GM18526 (cell line): ENCODE measurements around the gene KCNA10.

Experiments
- POLR2A ChIP-seq: IDR thresholded peaks from 3 replicates; pipeline ENCODE4 v1.6.1; 2011; ENCODE audit not compliant: insufficient read length; ENCODE audit errors: extremely low read depth

KCNA10 gene

DNA sequence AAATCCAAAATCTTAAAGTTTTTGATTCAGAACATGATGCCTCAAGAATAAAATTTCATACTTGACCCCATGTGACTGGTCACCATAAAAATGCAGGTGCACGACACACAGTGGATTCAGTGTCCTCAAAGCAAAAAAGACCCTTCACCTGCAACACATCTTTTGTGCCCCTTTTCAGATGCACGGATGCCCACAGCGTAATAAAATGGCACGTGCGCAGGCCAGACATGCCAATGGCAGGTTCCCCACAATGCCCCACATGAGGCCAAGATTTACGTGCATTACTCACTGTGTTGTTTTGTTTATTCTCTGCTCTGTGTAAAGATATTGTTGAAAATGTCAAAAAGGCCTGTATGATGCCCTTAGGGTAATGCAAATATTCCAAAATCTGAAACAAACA is 9.3 kb downstream of the KCNA10 start:
- TF ChIP-seq POLR2A: no peak

GRCh38 chr1:110508028-110508940 is 10.7 kb downstream of the KCNA10 start:
- TF ChIP-seq POLR2A: no peak

GRCh38 chr1:110506541-110506940 is 12.4 kb downstream of the KCNA10 start:
- no peak for TF ChIP-seq POLR2A

DNA sequence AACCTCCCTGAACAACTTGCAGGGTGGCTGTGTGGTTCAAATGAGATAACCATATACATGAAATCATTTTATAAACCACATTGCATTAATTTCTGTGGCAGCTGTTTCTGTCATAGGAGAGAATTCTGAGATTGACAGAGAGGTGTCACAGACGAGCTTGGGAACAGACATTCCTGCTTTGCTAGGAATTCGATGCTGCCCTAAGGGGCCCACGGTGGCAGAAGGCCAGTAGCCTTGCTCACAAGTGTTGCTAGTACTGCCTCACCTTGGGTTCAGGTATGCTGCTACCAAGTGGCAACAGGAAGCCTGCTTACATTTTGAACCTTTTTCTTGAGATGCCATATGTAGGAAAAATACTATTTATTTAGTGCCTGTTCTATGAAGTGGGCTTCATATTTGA is 13.4 kb downstream of the KCNA10 start:
- TF ChIP-seq POLR2A: no peak

GRCh38 chr1:110504226-110504625 is 14.7 kb downstream of the KCNA10 start:
- no peak for TF ChIP-seq POLR2A

GRCh38 chr1:110503471-110503870 is 15.5 kb downstream of the KCNA10 start:
- no peak for TF ChIP-seq POLR2A

GRCh38 chr1:110502402-110503151 is 16.4 kb downstream of the KCNA10 start:
- TF ChIP-seq POLR2A: no peak

DNA sequence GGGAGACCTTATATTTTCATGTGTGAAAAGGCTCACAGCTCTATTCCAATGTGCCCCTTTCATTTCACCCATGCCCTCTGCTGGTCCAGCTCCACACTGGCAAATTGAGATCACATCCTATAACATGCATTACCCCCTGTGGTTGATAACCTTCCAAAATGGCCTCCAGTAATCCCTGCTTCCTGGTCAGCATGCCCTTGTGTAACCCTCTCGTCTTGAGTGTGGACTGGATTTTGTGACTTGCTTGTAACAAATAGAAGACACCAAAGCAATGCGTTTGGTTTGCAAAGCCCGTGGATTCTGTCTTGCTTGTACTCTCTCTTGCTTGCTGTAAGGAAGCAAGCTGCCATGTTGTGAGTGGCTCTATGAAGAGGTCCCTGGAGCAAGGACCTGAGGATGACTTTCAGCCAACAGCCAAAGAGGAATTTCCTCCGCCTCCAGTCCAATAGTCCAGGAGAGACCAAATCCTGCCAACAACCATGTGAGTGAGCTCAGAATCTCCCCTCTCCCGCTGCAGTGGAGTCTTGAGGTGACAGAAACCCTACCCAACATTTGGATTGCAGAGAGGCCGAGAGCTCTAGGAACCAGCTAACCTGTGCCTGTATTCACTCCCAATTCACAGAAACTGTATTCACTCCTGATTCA is 17.4 kb downstream of the KCNA10 start:
- TF ChIP-seq POLR2A: no peak

DNA sequence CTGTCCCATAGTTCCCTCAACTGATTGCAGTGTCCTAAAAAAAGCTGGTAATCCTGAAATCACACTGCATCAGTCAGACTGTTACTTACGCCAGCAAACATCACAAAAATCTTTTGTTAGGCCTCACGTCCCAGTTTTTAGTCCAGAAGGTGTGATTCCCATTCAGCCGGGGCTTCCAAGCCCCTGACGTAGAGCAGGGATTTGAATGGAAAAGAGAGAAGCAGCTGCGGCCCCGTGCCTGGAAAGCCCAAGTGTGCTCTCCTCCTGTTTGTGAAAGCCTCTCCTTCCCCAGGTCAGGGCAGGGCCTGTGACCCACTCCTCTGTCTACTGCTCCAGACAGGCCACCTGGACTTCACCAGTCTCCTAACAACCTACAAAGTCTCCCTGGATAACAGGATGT is 20.7 kb downstream of the KCNA10 start:
- no peak for TF ChIP-seq POLR2A

- no peak for TF ChIP-seq POLR2A
Measured at GRCh38 chr1:110495926-110496600, 22.9 kb downstream of the KCNA10 start.

GRCh38 chr1:110494522-110495406 is 24.2 kb downstream of the KCNA10 start:
- no peak for TF ChIP-seq POLR2A

GRCh38 chr1:110494036-110494435 is 24.9 kb downstream of the KCNA10 start:
- no peak for TF ChIP-seq POLR2A

DNA sequence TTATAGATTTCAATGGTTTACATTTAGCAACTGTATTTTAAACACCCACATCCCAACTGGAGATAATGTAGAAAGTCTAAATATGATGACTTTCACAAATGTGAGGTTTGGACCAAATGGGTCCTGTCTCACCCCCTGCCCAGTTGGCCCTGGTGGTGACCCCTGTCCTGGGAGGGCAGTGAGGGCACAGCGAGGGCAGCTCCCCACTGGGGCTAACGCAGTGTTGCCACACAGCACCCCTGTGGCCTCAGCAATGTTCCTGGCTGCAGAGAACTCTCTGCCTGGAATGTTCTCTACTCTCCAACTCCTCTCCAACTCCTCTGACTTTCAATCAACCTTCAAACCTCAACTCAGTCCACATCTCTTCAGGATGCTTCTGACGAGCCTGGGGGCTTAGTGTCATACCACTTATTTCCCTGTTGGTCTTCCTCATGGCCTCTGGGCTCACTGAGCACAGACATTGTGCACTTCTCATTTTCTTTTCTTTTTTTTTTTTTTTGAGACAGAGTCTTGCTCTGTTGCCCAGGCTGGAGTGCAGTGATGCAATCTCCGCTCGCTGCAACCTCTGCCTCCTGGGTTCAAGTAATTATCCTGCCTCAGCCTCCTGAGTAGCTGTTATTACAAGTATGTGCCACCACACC is 25.8 kb downstream of the KCNA10 start:
- TF ChIP-seq POLR2A: no peak

- TF ChIP-seq POLR2A: no peak
Measured at GRCh38 chr1:110492573-110492972, 26.4 kb downstream of the KCNA10 start.
